KOPT-K1 (cell line): Measurements from ENCODE around the gene G3BP1.
"Not testable (repeated sequence)": the region's sequence is repeated elsewhere in the genome, so short reads cannot be mapped to it uniquely, and the experiment has no call there.

Source experiments
- H3K27ac ChIP-seq: fragments of 200-600 bp; sonication (generic); 2 replicates; pipeline ENCODE4 v1.5.1; 2016; ENCODE audit warnings: antibody characterized with exemption, mild to moderate bottlenecking, low read depth, low read length; ENCODE audit not compliant: poor library complexity, severe bottlenecking
- H3K36me3 ChIP-seq: fragments of 200-600 bp; sonication (generic); 2 replicates; pipeline ENCODE4 v1.5.1; 2017; ENCODE audit warnings: antibody characterized with exemption, mild to moderate bottlenecking, low read length, moderate library complexity; ENCODE audit not compliant: insufficient read depth
- H3K9me3 ChIP-seq: fragments of 200-600 bp; sonication (generic); 2 replicates; pipeline ENCODE4 v1.5.1; 2017; ENCODE audit warnings: antibody characterized with exemption, low read length, mild to moderate bottlenecking; ENCODE audit not compliant: insufficient read depth, poor library complexity, severe bottlenecking

Gene G3BP1

GRCh38 chr5:151771259-151772028 lies at the start of gene G3BP1:
Gene G3BP1, plus strand, starts transcription at chr5:151771954. Its CDS starts 14,667 bp downstream, at chr5:151786621.
- H3K27ac ChIP-seq, result peak within 1 kb of the TSS; percentile 96
- peaks cover 26% of the 10 kb centered on the region for H3K36me3 ChIP-seq
- no peaks in the 10 kb centered on the region for H3K9me3 ChIP-seq

GRCh38 chr5:151722546-151722945 lies 49.2 kb upstream of the G3BP1 start:
- H3K27ac ChIP-seq, result no peak overlapping the region
- H3K36me3 ChIP-seq, result no peaks in the 10 kb centered on the region
- no peaks in the 10 kb centered on the region for H3K9me3 ChIP-seq

- Histone ChIP-seq H3K36me3 (no peaks in the 10 kb centered on the region), H3K27ac (no peak overlapping the region), H3K9me3 (peaks cover 4% of the 10 kb centered on the region)
Observed at GRCh38 chr5:151724360-151724759, 47.4 kb upstream of the G3BP1 start.

GRCh38 chr5:151729597-151729996 lies 42.2 kb upstream of the G3BP1 start:
- H3K36me3 ChIP-seq, H3K27ac ChIP-seq: not testable (repeated sequence)
- H3K9me3 ChIP-seq, result peaks cover 11% of the 10 kb centered on the region

- H3K9me3 ChIP-seq, result peaks cover 11% of the 10 kb centered on the region
- no peaks in the 10 kb centered on the region for H3K36me3 ChIP-seq
- H3K27ac ChIP-seq, result no peak overlapping the region
Observed at GRCh38 chr5:151730381-151730780, 41.4 kb upstream of the G3BP1 start.

GRCh38 chr5:151733358-151734063 lies 38.2 kb upstream of the G3BP1 start:
- Histone ChIP-seq H3K27ac (no peak overlapping the region), H3K36me3 (no peaks in the 10 kb centered on the region; the same call in 1 of the 2 replicates), H3K9me3 (peaks cover 11% of the 10 kb centered on the region)

- Histone ChIP-seq H3K36me3 (no peaks in the 10 kb centered on the region; the same call in 1 of the 2 replicates), H3K9me3 (peaks cover 10% of the 10 kb centered on the region), H3K27ac (no peak overlapping the region)
Observed at GRCh38 chr5:151734064-151734408, 37.7 kb upstream of the G3BP1 start.

GRCh38 chr5:151735646-151736045 lies 36.1 kb upstream of the G3BP1 start:
- Histone ChIP-seq H3K9me3 (no peaks in the 10 kb centered on the region), H3K27ac (no peak overlapping the region), H3K36me3 (no peaks in the 10 kb centered on the region; the same call in 1 of the 2 replicates)

GRCh38 chr5:151737431-151737830 lies 34.3 kb upstream of the G3BP1 start:
- no peak overlapping the region for H3K27ac ChIP-seq
- peaks cover 8% of the 10 kb centered on the region for H3K36me3 ChIP-seq
- no peaks in the 10 kb centered on the region for H3K9me3 ChIP-seq

GRCh38 chr5:151738125-151738848 lies 33.5 kb upstream of the G3BP1 start:
- peaks cover 17% of the 10 kb centered on the region for H3K36me3 ChIP-seq
- no peak overlapping the region for H3K27ac ChIP-seq
- no peaks in the 10 kb centered on the region for H3K9me3 ChIP-seq

- H3K36me3 ChIP-seq, result peaks cover 27% of the 10 kb centered on the region
- no peak overlapping the region for H3K27ac ChIP-seq
- H3K9me3 ChIP-seq, result no peaks in the 10 kb centered on the region
Observed at GRCh38 chr5:151739395-151739794, 32.4 kb upstream of the G3BP1 start.

- Histone ChIP-seq H3K36me3 (peaks cover 32% of the 10 kb centered on the region), H3K27ac (no peak overlapping the region)
Observed at GRCh38 chr5:151739939-151740335, 31.8 kb upstream of the G3BP1 start.

GRCh38 chr5:151740336-151740942 lies 31.3 kb upstream of the G3BP1 start:
- no peaks in the 10 kb centered on the region for H3K9me3 ChIP-seq
- peaks cover 37% of the 10 kb centered on the region for H3K36me3 ChIP-seq
- no peak overlapping the region for H3K27ac ChIP-seq

More at GRCh38 chr5:151739939-151740335, 31.8 kb upstream of the G3BP1 start:
- H3K9me3 ChIP-seq, result no peaks in the 10 kb centered on the region

GRCh38 chr5:151740958-151741373 lies 30.8 kb upstream of the G3BP1 start:
- H3K9me3 ChIP-seq, result no peaks in the 10 kb centered on the region
- no peak overlapping the region for H3K27ac ChIP-seq

More at GRCh38 chr5:151740958-151741373, 30.8 kb upstream of the G3BP1 start:
- H3K36me3 ChIP-seq, result peaks cover 43% of the 10 kb centered on the region
